Endothelial cell of umbilical vein (primary cell): ENCODE results near the gene FAM114A1. TPM values are rescaled to one million over a fixed set of nuclear protein-coding genes. Genes with fewer than 3 reads are reported as not detected.

Experiments used
- BruUV-seq: library from RNA; stranded (reverse); fragments of 400-500 nt; replicated peaks from 2 replicates; lab custom pipeline; 2021; lab: Mats Ljungman, UMichigan
- CTCF ChIA-PET: fragments of 300-600, 350-600 bp; sonication (Branson Sonifier 250); formaldehyde crosslinking; loops from one replicate; lab custom pipeline; 2021; ENCODE audit warnings: antibody characterized with exemption, inconsistent platforms; lab: Charles Lee
- POLR2A ChIA-PET: fragments of 300-600, 350-600 bp; sonication (Branson Sonifier 250); formaldehyde crosslinking; loops from one replicate; lab custom pipeline; 2021; ENCODE audit warnings: antibody characterized with exemption, inconsistent platforms; lab: Charles Lee
- DNase-seq: peaks from one replicate; pipeline ENCODE4 v3.0.0-alpha.2; 2011; ENCODE audit warnings: low read depth, low spot score
- FAIRE-seq: peaks from 2 replicates; lab custom pipeline; 2011; peaks lifted over from hg19 to GRCh38; lab: Jason Lieb, UNC
- H2AFZ ChIP-seq: 2 replicates; pipeline ENCODE4 v1.6.0; 2012; ENCODE audit warnings: low read depth, low read length, control low read depth, inconsistent platforms
- H3K27ac ChIP-seq: 2 replicates; pipeline ENCODE4 v1.5.1; 2011; ENCODE audit warnings: low read depth, mild to moderate bottlenecking, control low read depth, low read length, moderate library complexity; ENCODE audit not compliant: insufficient read depth
- H3K27me3 ChIP-seq, 2 experiments: 2 replicates each; pipeline versions ENCODE4 v1.6.0 to v1.6.1; 2011; ENCODE audit warnings: low read length in 2 of 2, mixed read lengths in 1 of 2; ENCODE audit not compliant: control insufficient read depth in 2 of 2, insufficient read depth in 2 of 2
- H3K36me3 ChIP-seq, 2 experiments: 2 replicates in 1 of 2; 3 replicates in 1 of 2; pipeline ENCODE4 v1.5.1; 2011; ENCODE audit warnings: low read length in 2 of 2, mild to moderate bottlenecking in 1 of 2, moderate library complexity in 1 of 2; ENCODE audit not compliant: control insufficient read depth in 2 of 2, insufficient read depth in 2 of 2; ENCODE audit errors: extremely low read depth in 1 of 2
- H3K4me1 ChIP-seq: 3 replicates; pipeline ENCODE4 v1.5.1; 2011; ENCODE audit warnings: mild to moderate bottlenecking, low read length; ENCODE audit not compliant: control insufficient read depth, insufficient read depth; ENCODE audit errors: extremely low read depth
- H3K4me2 ChIP-seq: 2 replicates; pipeline ENCODE4 v1.6.1; 2011; ENCODE audit warnings: low read length, control low read depth, mixed read lengths; ENCODE audit not compliant: insufficient read depth
- H3K4me3 ChIP-seq, 3 experiments: fragments of 200-600 bp in 1 of 3; sonication (generic), shearing (Covaris generic) in 1 of 3; replicated peaks in 1 of 3; 2 replicates each; pipeline ENCODE4 v1.5.1; 2011 to 2016; ENCODE audit warnings: control low read depth in 3 of 3, low read length in 3 of 3, mild to moderate bottlenecking in 2 of 3, inconsistent platforms in 1 of 3, low read depth in 1 of 3, moderate library complexity in 1 of 3; ENCODE audit not compliant: insufficient read depth in 1 of 3
- H3K79me2 ChIP-seq: 2 replicates; pipeline ENCODE4 v1.6.0; 2012; ENCODE audit warnings: low read length, inconsistent platforms; ENCODE audit not compliant: control insufficient read depth, insufficient read depth
- H3K9ac ChIP-seq: replicated peaks from 2 replicates; pipeline ENCODE3; 2011; ENCODE audit warnings: low read length, control low read depth; ENCODE audit not compliant: insufficient read depth; ENCODE audit errors: extremely low read depth
- H3K9me1 ChIP-seq: replicated peaks from 3 replicates; pipeline ENCODE4 v1.6.0; 2011; ENCODE audit warnings: mild to moderate bottlenecking, low read length; ENCODE audit not compliant: control insufficient read depth, insufficient read depth; ENCODE audit errors: extremely low read depth
- H3K9me3 ChIP-seq: replicated peaks from 2 replicates; pipeline ENCODE4 v1.5.1; 2012; ENCODE audit warnings: low read length, inconsistent platforms; ENCODE audit not compliant: control insufficient read depth, insufficient read depth
- H4K20me1 ChIP-seq: replicated peaks from 2 replicates; pipeline ENCODE3; 2011; ENCODE audit warnings: mild to moderate bottlenecking, low read length; ENCODE audit not compliant: control insufficient read depth, insufficient read depth; ENCODE audit errors: extremely low read depth
- CTCF ChIP-seq, 2 donors: IDR thresholded peaks; 1 replicate in 1 of 2; 2 replicates in 1 of 2; pipeline ENCODE4 v1.5.1; 2011; ENCODE audit warnings: low read length in 2 of 2, mild to moderate bottlenecking in 2 of 2, moderate library complexity in 2 of 2, control low read depth in 1 of 2, inconsistent platforms in 1 of 2, low read depth in 1 of 2; ENCODE audit not compliant: insufficient read depth in 1 of 2; ENCODE audit errors: extremely low read depth in 1 of 2
- EZH2 ChIP-seq: IDR thresholded peaks from 2 replicates; pipeline ENCODE4 v1.6.1; 2012; ENCODE audit warnings: borderline replicate concordance, low read depth, mild to moderate bottlenecking, moderate library complexity, low read length, inconsistent platforms; ENCODE audit not compliant: severe bottlenecking
- FOS ChIP-seq: IDR thresholded peaks from 2 replicates; pipeline ENCODE4 v1.6.1; 2011; ENCODE audit warnings: mild to moderate bottlenecking, low read length, moderate library complexity, borderline replicate concordance; ENCODE audit not compliant: insufficient read depth
- GATA2 ChIP-seq: IDR thresholded peaks from 2 replicates; pipeline ENCODE4 v1.7.0; 2011; ENCODE audit warnings: low read depth, mild to moderate bottlenecking, moderate library complexity, mixed read lengths, low read length; ENCODE audit not compliant: insufficient read length, insufficient read depth
- JUN ChIP-seq: IDR thresholded peaks from 2 replicates; pipeline ENCODE4 v1.6.1; 2011; ENCODE audit warnings: borderline replicate concordance, low read depth; ENCODE audit not compliant: insufficient read length, insufficient read depth
- MAX ChIP-seq: IDR thresholded peaks from 2 replicates; pipeline ENCODE4 v1.6.1; 2011; ENCODE audit not compliant: insufficient read depth, insufficient read length
- MYC ChIP-seq: IDR thresholded peaks from one replicate; pipeline ENCODE4 v1.6.1; 2011; ENCODE audit warnings: mild to moderate bottlenecking, low read depth, low read length
- POLR2A ChIP-seq: IDR thresholded peaks from 2 replicates; pipeline ENCODE4 v1.6.1; 2012; ENCODE audit warnings: low read depth, mild to moderate bottlenecking, control low read depth, low read length
- POLR2AphosphoS5 ChIP-seq: IDR thresholded peaks from 2 replicates; pipeline ENCODE4 v1.6.1; 2012; ENCODE audit warnings: low read depth, mild to moderate bottlenecking, control low read depth, low read length, moderate library complexity; ENCODE audit not compliant: insufficient read depth
- dilution Hi-C: fragments of 300-500 bp; cut with MboI; formaldehyde crosslinking; loops from one replicate; pipeline ENCODE4 v1.15.0; 2019; ENCODE audit warnings: low sequenced_read_pairs; ENCODE audit not compliant: extremely low pct_ligation_motif_present
- intact Hi-C: fragments of 100-400 bp; cut with micrococcal nuclease; formaldehyde crosslinking; loops from one replicate; pipeline ENCODE4 v1.10.0; 2022
- polyA plus RNA-seq, 4 experiments: library from polyadenylated mRNA; depleted of rRNA in 3 of 4; stranded (reverse) in 3 of 4; unstranded in 1 of 4; fragments of >200 nt; gene quantifications; 2 replicates each; pipeline versions ENCODE4 v1.2.1 to v1.2.3, GENCODE V29; 2011 to 2012; ENCODE audit warnings: missing spikeins in 1 of 4
- total RNA-seq: library from RNA; stranded (reverse); gene quantifications from 2 replicates; pipeline ENCODE4 v1.2.3, GENCODE V29; 2021

The FAM114A1 gene
- total and polyA plus RNA-seq, 2 donors (not counting 3 experiments of a cell fraction or from before 2014, with no cell fraction given): 99.2 to 118 TPM

GRCh38 chr4:38946919-38947318, 79.3 kb downstream of the FAM114A1 start:
- Histone ChIP-seq H3K79me2 (no peaks in the 10 kb centered on the region), H3K4me3 (no peak overlapping the region), H3K4me1 (peaks cover 6% of the 10 kb centered on the region), H3K27ac (no peak overlapping the region), H2AFZ (no peak overlapping the region), H3K36me3 (peaks cover 7 to 10% of the 10 kb centered on the region in 2 experiments), H3K27me3 (no peaks in the 10 kb centered on the region), H3K9me3 (no peaks in the 10 kb centered on the region), H4K20me1 (no peaks in the 10 kb centered on the region), H3K9me1 (no peaks in the 10 kb centered on the region), H3K4me2 (no peak overlapping the region), H3K9ac (no peak overlapping the region)
- ChIA-PET POLR2A (no interaction called here), CTCF (interaction anchor here (0.6 to 5.7 kb wide), 2 partner anchors 188 to 228 kb away, joined by 3 to 46 read pairs; no protein-coding TSS in a partner anchor)
- intact Hi-C loops: loop anchor here (5.0 to 10.0 kb wide), 2 partner anchors 100 to 188 kb away; no protein-coding TSS in a partner anchor
- dilution Hi-C loops: no loop called here
- BruUV-seq: no TSS peak
- TF ChIP-seq JUN (no peak), FOS (no peak), EZH2 (no peak), MYC (no peak), POLR2AphosphoS5 (no peak), GATA2 (no peak), CTCF (IDR thresholded peaks at IDR 0.05; ENCODE audit: extremely low read depth in 1 of 2, insufficient read depth in 1 of 2, low read depth in 1 of 2, low read length in 2 of 2) (no peak), MAX (no peak), POLR2A (no peak)
- DNase-seq (no peak), FAIRE-seq (no peak)
